Neural cell (in vitro differentiated cells): ENCODE measurements around the gene NMT1. TPM values are rescaled to one million over a fixed set of nuclear protein-coding genes. Genes with fewer than 3 reads are reported as not detected.

ENCODE experiments used
- H2AFZ ChIP-seq: fragments of 200-600, 300-800 bp; sonication (generic), shearing (Covaris generic); 2 replicates; pipeline ENCODE4 v1.6.0; 2014; ENCODE audit warnings: low read depth, mild to moderate bottlenecking, antibody characterized with exemption, low read length, moderate library complexity
- H3F3A ChIP-seq: fragments of 200-600 bp; shearing (Covaris generic); 2 replicates; pipeline ENCODE4 v1.6.1; 2016; ENCODE audit warnings: mild to moderate bottlenecking, moderate library complexity, mixed read lengths, antibody characterized with exemption, low read length; ENCODE audit not compliant: insufficient read depth, poor library complexity, severe bottlenecking
- H3K27ac ChIP-seq: fragments of 200-600, 300-800 bp; sonication (generic), shearing (Covaris generic); 2 replicates; pipeline ENCODE4 v1.5.1; 2014; ENCODE audit warnings: mild to moderate bottlenecking, low read length, moderate library complexity
- H3K27me3 ChIP-seq: fragments of 300-800, 200-600 bp; sonication (generic), shearing (Covaris generic); 2 replicates; pipeline ENCODE4 v1.6.0; 2014; ENCODE audit warnings: mild to moderate bottlenecking, low read depth, low read length, moderate library complexity; ENCODE audit not compliant: insufficient read depth
- H3K36me3 ChIP-seq: fragments of 300-800, 200-600 bp; sonication (generic), shearing (Covaris generic); 2 replicates; pipeline ENCODE4 v1.5.1; 2014; ENCODE audit warnings: mild to moderate bottlenecking, antibody characterized with exemption, low read length, moderate library complexity; ENCODE audit not compliant: insufficient read depth
- H3K4me2 ChIP-seq: fragments of 300-800, 200-600 bp; sonication (generic), shearing (Covaris generic); 2 replicates; pipeline ENCODE4 v1.6.0; 2014; ENCODE audit warnings: mild to moderate bottlenecking, low read length
- H3K4me3 ChIP-seq: fragments of 300-800, 200-600 bp; sonication (generic), shearing (Covaris generic); 2 replicates; pipeline ENCODE4 v1.5.1; 2014; ENCODE audit warnings: mild to moderate bottlenecking, low read length, moderate library complexity
- H3K79me2 ChIP-seq: fragments of 200-600 bp; shearing (Covaris generic); replicated peaks from 2 replicates; pipeline ENCODE4 v1.6.0; 2014; ENCODE audit warnings: mild to moderate bottlenecking, low read length, moderate library complexity; ENCODE audit not compliant: insufficient read depth
- H3K9ac ChIP-seq: fragments of 300-800, 200-600 bp; sonication (generic), shearing (Covaris generic); 2 replicates; pipeline ENCODE4 v1.6.1; 2016; ENCODE audit warnings: mild to moderate bottlenecking, low read length, mixed read lengths
- H3K9me2 ChIP-seq: fragments of 200-600 bp; shearing (Covaris generic); 2 replicates; pipeline ENCODE4 v1.6.1; 2016; ENCODE audit warnings: mild to moderate bottlenecking, low read length, mixed read lengths; ENCODE audit not compliant: insufficient read depth
- H3K9me3 ChIP-seq: fragments of 200-600, 300-800 bp; sonication (generic), shearing (Covaris generic); 2 replicates; pipeline ENCODE4 v1.6.1; 2016; ENCODE audit warnings: mild to moderate bottlenecking, mixed run types, low read length, moderate library complexity, mixed read lengths
- H4K20me1 ChIP-seq: fragments of 200-600 bp; shearing (Covaris generic); 2 replicates; pipeline ENCODE4 v1.6.1; 2016; ENCODE audit warnings: mild to moderate bottlenecking, mixed run types; ENCODE audit not compliant: insufficient read depth
- EP300 ChIP-seq: fragments of 450-650 bp; conservative IDR thresholded peaks from 2 replicates; pipeline ENCODE4 v1.6.1; 2014; ENCODE audit warnings: antibody characterized with exemption, mild to moderate bottlenecking, moderate library complexity; ENCODE audit not compliant: poor library complexity, severe bottlenecking
- EZH2 ChIP-seq: fragments of 200-600, 300-800 bp; shearing (Covaris generic), sonication (generic); IDR thresholded peaks from 2 replicates; pipeline ENCODE4 v1.6.1; 2014; ENCODE audit warnings: antibody characterized with exemption, low read length, borderline replicate concordance, mild to moderate bottlenecking; ENCODE audit not compliant: insufficient read depth, poor library complexity, severe bottlenecking
- MXI1 ChIP-seq: fragments of 450-650 bp; conservative IDR thresholded peaks from 2 replicates; pipeline ENCODE4 v1.6.1; 2014; ENCODE audit warnings: antibody characterized with exemption, mild to moderate bottlenecking; ENCODE audit not compliant: poor library complexity, severe bottlenecking
- POLR2AphosphoS5 ChIP-seq: IDR thresholded peaks from 2 replicates; pipeline ENCODE4 v1.6.1; 2012
- RAD21 ChIP-seq: fragments of 450-650 bp; conservative IDR thresholded peaks from 2 replicates; pipeline ENCODE4 v1.6.1; 2014; ENCODE audit warnings: antibody characterized with exemption, mild to moderate bottlenecking, moderate library complexity
- SMC3 ChIP-seq: fragments of 450-650 bp; conservative IDR thresholded peaks from 2 replicates; pipeline ENCODE4 v1.6.1; 2014; ENCODE audit warnings: antibody characterized with exemption, mild to moderate bottlenecking, moderate library complexity; ENCODE audit not compliant: poor library complexity
- TAF1 ChIP-seq: IDR thresholded peaks from 2 replicates; pipeline ENCODE4 v1.6.1; 2012; ENCODE audit warnings: low read depth
- polyA plus RNA-seq: library from polyadenylated mRNA; depleted of rRNA; stranded (reverse); fragments of >200 nt; gene quantifications from 2 replicates; pipeline ENCODE4 v1.2.3, GENCODE V29; 2014
- TF ChIP-seq, protein P1 (sequence below): IDR thresholded peaks from 2 replicates; pipeline ENCODE4 v1.6.1; 2012; ENCODE audit warnings: borderline replicate concordance
- TF ChIP-seq, protein P2 (sequence below): fragments of 450-650 bp; IDR thresholded peaks from 2 replicates; pipeline ENCODE4 v1.5.1; 2014; ENCODE audit warnings: antibody characterized with exemption, mild to moderate bottlenecking, moderate library complexity; ENCODE audit not compliant: poor library complexity, severe bottlenecking

NMT1 gene
- polyA plus RNA-seq, 1 donor from 2014 or later: 23.4 TPM

DNA sequence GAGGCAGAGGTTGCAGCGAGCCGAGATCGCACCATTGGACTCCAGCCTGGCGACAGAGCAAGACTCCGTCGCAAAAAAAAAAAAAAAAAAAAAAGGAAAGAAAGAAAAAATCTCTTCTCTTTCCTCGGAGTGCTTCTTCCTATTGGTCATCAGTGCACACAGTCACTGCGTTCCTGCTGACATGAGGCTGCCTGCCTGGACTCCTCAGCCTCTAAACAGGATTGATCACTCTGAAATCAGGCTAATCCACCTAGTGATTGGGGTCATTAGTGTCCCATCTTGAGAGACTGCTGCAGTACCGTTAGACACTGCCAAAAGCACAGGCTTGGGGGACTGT, 40.4 kb downstream of the NMT1 start:
- no peak overlapping the region for H3K27ac ChIP-seq
- H3K9me3 ChIP-seq: no peaks in the 10 kb centered on the region
- H3K4me3 ChIP-seq: no peak overlapping the region
- H3K9ac ChIP-seq: no peak overlapping the region
- H3F3A ChIP-seq: no peaks in the 10 kb centered on the region
- H3K4me2 ChIP-seq: no peak overlapping the region
- TF ChIP-seq, protein P1, sequence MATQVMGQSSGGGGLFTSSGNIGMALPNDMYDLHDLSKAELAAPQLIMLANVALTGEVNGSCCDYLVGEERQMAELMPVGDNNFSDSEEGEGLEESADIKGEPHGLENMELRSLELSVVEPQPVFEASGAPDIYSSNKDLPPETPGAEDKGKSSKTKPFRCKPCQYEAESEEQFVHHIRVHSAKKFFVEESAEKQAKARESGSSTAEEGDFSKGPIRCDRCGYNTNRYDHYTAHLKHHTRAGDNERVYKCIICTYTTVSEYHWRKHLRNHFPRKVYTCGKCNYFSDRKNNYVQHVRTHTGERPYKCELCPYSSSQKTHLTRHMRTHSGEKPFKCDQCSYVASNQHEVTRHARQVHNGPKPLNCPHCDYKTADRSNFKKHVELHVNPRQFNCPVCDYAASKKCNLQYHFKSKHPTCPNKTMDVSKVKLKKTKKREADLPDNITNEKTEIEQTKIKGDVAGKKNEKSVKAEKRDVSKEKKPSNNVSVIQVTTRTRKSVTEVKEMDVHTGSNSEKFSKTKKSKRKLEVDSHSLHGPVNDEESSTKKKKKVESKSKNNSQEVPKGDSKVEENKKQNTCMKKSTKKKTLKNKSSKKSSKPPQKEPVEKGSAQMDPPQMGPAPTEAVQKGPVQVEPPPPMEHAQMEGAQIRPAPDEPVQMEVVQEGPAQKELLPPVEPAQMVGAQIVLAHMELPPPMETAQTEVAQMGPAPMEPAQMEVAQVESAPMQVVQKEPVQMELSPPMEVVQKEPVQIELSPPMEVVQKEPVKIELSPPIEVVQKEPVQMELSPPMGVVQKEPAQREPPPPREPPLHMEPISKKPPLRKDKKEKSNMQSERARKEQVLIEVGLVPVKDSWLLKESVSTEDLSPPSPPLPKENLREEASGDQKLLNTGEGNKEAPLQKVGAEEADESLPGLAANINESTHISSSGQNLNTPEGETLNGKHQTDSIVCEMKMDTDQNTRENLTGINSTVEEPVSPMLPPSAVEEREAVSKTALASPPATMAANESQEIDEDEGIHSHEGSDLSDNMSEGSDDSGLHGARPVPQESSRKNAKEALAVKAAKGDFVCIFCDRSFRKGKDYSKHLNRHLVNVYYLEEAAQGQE: no peak
- no peak for TF ChIP-seq EZH2
- no peak for TF ChIP-seq SMC3
- TF ChIP-seq MXI1: no peak
- no peak for TF ChIP-seq TAF1
- TF ChIP-seq POLR2AphosphoS5: no peak
- TF ChIP-seq, protein P2, sequence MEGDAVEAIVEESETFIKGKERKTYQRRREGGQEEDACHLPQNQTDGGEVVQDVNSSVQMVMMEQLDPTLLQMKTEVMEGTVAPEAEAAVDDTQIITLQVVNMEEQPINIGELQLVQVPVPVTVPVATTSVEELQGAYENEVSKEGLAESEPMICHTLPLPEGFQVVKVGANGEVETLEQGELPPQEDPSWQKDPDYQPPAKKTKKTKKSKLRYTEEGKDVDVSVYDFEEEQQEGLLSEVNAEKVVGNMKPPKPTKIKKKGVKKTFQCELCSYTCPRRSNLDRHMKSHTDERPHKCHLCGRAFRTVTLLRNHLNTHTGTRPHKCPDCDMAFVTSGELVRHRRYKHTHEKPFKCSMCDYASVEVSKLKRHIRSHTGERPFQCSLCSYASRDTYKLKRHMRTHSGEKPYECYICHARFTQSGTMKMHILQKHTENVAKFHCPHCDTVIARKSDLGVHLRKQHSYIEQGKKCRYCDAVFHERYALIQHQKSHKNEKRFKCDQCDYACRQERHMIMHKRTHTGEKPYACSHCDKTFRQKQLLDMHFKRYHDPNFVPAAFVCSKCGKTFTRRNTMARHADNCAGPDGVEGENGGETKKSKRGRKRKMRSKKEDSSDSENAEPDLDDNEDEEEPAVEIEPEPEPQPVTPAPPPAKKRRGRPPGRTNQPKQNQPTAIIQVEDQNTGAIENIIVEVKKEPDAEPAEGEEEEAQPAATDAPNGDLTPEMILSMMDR: no peak
- no peak for TF ChIP-seq EP300
- TF ChIP-seq RAD21: no peak
- no peaks in the 10 kb centered on the region for H3K79me2 ChIP-seq
- no peaks in the 10 kb centered on the region for H3K9me2 ChIP-seq
- H3K36me3 ChIP-seq: peaks cover 6% of the 10 kb centered on the region
- H3K27me3 ChIP-seq: no peaks in the 10 kb centered on the region
- H2AFZ ChIP-seq: no peak overlapping the region
- H4K20me1 ChIP-seq: no peaks in the 10 kb centered on the region

DNA sequence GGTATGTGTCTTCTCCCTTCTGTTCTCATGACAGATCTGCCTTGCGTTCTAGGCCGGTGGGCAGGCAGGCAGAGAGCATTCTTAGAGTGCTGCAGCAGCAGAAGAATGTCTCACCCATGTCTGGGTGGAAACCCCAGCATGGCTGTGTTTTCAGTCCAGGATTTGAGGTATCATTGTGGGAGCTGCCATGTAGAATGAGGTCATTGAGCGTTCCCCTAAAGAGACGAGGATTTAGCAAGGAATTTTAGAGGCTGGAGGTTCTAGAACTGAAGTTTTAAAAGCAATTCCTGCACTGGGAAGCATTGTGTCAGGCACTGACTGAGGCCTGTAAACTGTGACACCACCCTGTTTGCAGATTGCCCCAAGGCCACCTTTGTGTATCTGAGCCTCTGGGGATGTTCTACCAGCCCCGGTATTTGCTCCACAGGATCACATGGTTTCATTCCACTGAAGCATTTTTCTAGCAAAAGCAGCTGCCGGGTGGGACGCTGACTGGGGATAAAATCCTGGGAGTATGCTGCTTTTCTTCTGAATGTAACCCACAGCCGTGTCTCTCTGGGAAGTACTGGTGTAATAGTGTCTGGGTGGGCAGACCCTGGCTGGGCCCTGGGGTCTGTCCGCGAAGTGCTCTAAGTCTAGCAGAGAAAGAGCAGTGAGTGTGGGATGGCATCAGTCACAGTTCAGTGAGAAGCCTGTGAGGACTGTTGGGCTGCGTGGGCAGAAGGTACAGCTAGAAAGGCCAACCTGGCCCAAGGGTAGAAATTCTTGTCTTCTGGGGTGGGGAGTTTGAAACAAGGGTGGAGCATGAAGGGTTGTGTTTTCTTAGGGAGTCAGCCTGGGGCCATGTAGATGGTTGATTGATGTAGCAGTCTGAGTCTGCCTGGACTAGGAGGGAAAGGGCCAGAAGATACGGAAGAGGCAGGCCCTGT, 41.0 kb downstream of the NMT1 start:
- H3K36me3 ChIP-seq: peaks cover 6% of the 10 kb centered on the region
- no peaks in the 10 kb centered on the region for H3K27me3 ChIP-seq
- no peaks in the 10 kb centered on the region for H3F3A ChIP-seq
- TF ChIP-seq SMC3 (no peak), RAD21 (no peak), TAF1 (no peak), EZH2 (no peak), MXI1 (no peak), EP300 (no peak), POLR2AphosphoS5 (no peak)
- TF ChIP-seq, protein P2: no peak
- TF ChIP-seq, protein P1: no peak
- H4K20me1 ChIP-seq: no peaks in the 10 kb centered on the region
- no peak overlapping the region for H3K9ac ChIP-seq
- no peak overlapping the region for H3K4me2 ChIP-seq
- H3K4me3 ChIP-seq: no peak overlapping the region
- no peaks in the 10 kb centered on the region for H3K9me2 ChIP-seq
- no peak overlapping the region for H3K27ac ChIP-seq
- no peaks in the 10 kb centered on the region for H3K9me3 ChIP-seq
- H3K79me2 ChIP-seq: no peaks in the 10 kb centered on the region
- no peak overlapping the region for H2AFZ ChIP-seq
